GM19324 (cell line): ENCODE data around the gene PECR.
"Not testable (repeated sequence)": the region's sequence is repeated elsewhere in the genome, so short reads cannot be mapped to it uniquely, and the experiment has no call there.

Experiments used
- ATAC-seq: cut with Tn5 transposase; IDR thresholded peaks from one replicate; pipeline ENCODE4 v1.9.1; 2021; ENCODE audit warnings: mild to moderate bottlenecking, moderate library complexity; ENCODE audit not compliant: unreplicated experiment, low FRiP score

Gene PECR

DNA sequence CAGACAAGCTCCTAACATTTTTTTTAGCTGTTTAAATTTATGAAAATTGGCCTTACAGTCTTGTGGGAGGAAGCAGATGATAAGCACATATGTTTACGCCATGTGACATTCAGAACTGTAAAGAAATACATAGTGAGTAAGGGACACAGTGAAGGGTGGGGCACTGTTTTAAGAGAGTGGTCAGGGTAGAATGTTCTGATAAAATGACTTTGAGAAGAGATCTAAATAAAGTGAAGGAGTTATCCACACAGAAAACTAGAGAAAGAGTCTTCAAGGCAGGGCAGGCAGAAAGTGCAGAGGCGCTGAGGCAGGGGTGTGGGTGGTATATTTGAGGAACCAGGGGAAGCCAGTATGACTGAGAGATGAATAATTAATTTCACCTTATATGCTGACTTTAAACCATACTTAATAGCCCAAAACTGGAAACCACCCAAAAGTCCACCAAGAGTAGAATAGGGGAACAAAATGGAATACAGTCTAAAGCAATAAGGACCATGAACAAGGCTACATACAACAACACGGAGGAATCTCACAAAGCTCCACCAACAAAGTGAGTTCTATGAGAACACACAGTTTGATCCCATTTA is 76.8 kb downstream of the PECR start:
- ATAC-seq: no peak

- no peak for ATAC-seq
These were observed 77.5 kb downstream of the PECR start for GRCh38 chr2:216003876-216004696.

DNA sequence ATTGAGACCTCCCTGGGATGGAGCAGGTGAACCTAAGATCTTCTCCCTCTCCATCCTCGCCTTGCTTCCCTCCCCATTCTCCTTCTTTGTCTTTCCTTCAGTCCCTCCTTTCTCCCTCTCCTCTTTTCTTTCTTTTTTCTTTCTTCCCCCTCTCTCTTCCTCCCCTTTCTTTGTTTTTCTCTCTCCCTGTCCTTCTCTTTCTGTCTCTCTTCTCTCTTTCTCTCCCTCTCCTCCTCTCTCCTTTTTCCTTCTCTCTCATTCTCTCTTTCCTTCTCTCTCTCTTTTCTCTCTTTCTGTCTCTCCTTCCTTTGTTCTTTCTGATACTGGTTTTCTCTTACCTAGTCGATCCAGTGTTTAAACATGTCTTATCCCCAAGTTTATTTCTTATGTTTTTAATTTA is 78.9 kb downstream of the PECR start:
- no peak for ATAC-seq

DNA sequence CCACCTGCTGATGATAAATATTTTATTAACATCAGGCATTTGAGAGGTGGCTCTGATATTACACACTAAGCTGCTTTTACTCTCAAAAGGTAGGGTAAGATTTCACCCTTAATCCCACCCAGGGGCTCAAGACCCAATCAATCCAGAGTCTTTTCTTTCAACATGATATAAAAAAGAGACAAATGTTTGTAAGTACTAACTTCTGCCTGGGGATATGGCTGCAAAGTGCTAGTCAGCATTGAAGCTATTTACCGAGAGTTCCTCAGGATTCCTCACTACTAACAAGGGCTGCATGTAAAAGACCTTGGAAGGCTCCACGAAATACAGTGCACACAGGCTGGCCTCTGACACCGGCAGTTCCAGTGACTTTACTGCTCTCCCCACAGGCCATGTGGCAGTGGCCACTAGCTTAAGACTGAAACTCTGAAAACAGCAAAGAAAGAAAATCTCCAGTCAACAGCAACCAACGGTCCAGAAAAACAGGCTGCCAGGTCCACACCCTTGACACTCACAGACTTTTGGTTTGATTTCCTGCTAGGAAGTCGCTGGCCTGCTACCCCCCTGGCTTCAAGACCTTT is 79.4 kb downstream of the PECR start:
- no peak for ATAC-seq

GRCh38 chr2:216001216-216002100 is 80.2 kb downstream of the PECR start:
- no peak for ATAC-seq

GRCh38 chr2:215998636-215999035 is 83.0 kb downstream of the PECR start:
- no peak for ATAC-seq

- no peak for ATAC-seq
These were observed 84.4 kb downstream of the PECR start for GRCh38 chr2:215997219-215997618.

DNA sequence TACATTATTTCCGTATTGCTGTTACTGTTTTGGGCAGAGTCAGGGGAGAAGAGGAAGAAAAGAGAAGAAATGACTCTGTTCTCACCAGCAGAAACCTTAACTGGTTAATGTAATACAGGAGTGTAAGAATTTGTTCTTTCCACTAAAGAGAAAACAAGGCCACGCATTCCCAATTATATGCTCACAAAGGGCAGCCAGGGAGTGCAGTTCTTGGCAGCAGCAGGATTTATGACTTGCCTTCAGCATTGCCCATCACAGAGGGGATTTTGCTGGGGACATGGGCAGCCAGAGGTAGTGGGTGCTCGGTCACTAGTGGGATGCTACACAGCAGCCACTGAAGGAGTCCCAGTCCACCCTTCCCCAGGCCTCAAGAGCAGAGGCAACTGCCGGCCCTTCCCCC is 86.7 kb downstream of the PECR start:
- ATAC-seq: no peak

GRCh38 chr2:215988556-215989207 is 92.9 kb downstream of the PECR start:
- ATAC-seq: not testable (repeated sequence)
